DMS79 (cell line): Measurements from ENCODE around the gene C17orf50.
A peak's percentile ranks its signal among the peaks of the same experiment; 100 is the strongest.

ENCODE experiments used
- DNase-seq: peaks from one replicate; lab custom pipeline; 2025; lab: John Stamatoyannopoulos, UW

Gene C17orf50

DNA sequence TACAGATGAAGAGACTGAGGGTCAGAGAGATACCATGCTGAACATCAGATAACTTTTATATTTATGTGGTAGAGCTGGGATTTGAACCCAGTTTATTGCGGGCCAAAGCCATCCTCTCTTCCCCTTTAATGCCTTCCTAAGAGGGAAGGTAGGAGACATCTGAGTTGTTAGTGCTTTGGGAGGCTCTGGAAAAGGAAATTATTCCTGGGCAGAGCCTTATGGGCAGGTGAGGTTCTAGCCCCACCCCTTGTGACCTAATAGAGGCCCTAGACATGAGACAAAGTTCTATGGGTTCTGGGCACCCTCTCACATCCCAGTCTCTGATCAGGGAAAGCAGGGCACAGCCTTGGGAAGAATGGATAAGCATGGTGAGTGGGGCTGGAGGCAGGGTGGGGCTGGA, at the start of gene C17orf50:
TSS of gene C17orf50 (plus strand) at position 301 of the 400 bp plus-strand sequence. CDS start at position 356, 55 bp downstream.
- DNase-seq: no peak

DNA sequence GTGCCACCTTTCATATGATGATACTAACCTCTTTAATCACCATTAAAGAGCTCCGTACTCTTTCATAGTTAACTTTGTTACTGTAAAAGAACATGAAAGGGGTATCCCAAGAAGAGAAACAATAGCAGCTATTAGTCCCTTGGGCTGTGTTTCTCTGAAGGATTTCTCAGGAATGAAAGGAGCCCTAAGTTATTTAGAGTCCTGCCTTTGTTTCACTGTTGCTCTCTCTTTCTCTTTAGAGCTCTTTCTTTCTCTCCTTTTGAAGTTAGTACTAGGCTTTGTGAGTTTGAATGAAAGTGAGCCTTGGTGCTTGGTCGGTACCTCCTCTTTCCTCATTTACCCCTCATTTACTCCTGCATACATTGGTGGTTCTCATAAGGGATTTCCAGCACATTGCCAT, 49.7 kb upstream of the C17orf50 start:
- DNase-seq: no peak

DNA sequence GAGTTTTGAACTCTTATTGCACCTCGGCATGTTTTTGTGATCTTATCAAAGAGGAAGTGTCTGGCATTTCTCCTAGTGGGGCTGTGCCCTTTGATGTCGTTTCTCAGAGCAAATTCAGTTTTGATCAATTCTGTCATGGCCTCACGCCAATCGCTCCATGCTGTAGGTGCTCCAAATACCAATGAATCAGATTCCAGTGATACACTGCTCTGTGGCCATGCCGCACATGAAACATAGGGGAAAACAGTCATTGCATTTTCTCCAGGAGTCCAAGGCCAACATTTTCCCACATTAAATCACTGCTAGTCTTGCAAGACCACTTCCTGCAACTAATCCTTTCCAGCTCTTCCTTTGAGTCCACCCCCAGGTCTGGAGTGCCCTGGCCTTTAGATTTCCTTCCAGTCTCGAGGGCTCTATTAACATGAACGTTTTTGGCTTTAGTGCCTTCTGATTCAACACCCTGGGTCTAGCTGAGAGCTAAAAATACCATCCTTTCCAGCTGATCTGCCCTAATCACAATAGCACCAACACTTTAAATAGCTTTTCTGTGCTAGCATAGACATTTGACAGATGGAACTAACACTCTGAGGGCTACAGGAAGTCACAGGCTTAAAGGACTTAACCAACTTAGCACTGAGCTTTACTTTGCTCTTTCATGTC, 47.5 kb upstream of the C17orf50 start:
- DNase-seq: no peak

DNA sequence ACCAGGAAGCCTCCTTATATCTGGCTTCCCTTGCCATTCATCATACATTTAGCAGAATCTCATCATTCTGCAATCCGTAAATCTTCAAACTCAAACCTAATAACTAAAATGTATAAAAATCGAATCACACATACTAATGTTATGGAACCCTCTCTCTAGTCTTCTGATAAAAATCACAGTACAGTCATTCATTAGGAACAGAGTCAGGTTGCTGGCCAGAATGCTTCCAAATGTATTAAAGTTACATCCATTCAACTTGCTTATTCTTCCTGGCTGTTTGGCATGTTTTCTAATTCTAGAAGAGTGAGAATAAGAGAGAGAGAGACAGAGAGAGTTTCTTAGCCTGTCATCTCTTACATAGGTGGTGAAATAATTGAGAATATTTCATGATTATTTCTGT, 45.7 kb upstream of the C17orf50 start:
- DNase-seq: no peak

DNA sequence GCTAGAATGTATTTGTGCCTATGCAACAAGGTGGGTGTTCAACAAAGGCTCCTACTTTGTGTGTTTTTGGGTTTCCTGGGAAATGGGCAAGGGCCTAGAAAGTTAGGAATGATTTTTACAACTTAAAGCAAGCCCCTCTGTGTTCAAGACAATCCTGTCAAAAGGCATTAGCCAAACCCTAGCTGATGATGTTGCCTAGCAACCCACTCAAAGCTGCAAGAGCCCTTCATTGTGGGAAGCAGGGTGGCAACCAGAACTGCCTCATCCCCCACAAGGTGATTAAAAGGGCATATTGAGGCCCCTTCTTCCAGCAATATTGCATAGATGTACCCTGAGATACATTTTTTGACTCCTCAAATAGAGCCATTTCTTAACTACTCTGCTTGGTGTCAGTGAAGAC, 45.3 kb upstream of the C17orf50 start:
- DNase-seq: peak; percentile 23

DNA sequence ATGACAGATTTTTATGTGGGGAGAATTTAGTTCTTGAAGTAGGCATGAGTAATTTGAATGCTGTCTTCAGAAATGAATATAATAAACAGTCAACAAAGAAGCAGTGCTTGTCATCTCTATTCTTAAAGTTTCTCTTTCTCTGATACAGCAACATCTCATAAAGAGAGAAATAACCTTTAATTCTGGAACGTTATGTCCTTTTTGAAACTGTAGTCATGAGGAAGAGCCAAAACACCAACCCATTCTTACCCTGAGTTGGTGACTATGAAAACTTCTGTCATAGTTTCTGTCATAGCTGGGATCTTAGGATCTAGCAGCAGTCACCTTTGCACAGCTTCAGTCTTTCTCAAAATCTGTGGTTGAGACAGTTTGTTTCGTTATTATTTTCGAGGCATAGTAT, 44.5 kb upstream of the C17orf50 start:
- no peak for DNase-seq

DNA sequence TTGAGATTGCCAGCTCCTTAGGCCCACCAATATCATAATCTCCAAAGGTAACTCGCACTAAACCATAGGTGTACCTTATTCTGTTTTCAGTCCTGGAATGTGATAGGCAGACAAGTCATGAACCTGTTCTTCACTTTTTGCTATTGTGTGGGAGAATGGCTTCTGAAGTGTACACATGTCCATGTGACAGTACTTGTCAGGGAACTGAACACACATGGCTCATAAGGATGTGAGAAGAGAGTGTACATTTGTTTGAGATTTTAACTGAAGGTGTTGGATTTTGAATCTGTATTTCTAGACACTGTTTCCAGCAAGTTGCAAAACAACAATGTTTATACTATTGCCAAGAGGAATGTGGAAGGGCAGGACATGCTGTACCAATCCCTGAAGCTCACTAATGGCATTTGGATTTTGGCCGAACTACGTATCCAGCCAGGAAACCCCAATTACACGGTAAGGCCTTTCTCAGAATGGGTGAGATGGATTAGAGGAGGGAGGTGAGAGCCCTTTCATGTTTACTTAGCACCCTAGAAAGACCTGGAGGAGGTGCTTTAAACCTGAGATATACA, 43.7 kb upstream of the C17orf50 start:
- no peak for DNase-seq

DNA sequence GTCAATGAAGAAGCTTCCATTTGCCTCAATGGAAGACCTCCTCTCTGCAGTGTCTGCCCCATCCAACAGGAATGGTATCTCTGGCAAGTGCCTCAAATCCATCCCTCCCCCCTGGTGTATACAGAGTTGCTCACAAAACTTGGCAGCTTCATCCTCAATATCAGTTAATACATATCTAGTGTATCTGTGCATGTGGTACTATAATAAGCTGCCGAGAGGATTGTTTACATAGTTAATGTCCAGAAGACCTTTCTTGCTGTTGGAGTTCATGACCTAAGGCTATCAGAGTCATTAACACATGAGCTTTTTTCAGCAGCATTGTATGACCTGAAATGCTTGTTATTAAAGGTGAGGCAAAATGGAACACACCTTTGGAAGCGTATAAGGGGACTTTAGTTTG, 43.2 kb upstream of the C17orf50 start:
- no peak for DNase-seq

DNA sequence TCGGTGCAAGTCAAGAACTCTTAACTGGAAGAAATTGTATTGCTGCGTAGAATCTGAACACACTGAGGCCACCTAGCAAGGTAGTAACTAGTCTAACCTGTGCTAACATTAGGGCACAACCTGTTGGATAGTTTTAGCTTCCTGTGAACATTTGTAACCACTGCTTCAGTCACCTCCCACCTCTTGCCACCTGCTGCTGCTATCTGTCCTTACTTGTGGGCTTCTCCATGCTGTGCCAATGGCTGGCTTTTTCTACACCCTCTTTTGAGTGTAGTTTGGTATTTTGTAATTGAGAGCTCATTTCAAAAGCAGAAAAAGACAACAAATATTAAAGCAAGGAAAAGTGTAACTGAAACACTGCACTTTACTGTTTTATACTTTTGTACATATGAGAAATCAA, 37.0 kb upstream of the C17orf50 start:
- no peak for DNase-seq

DNA sequence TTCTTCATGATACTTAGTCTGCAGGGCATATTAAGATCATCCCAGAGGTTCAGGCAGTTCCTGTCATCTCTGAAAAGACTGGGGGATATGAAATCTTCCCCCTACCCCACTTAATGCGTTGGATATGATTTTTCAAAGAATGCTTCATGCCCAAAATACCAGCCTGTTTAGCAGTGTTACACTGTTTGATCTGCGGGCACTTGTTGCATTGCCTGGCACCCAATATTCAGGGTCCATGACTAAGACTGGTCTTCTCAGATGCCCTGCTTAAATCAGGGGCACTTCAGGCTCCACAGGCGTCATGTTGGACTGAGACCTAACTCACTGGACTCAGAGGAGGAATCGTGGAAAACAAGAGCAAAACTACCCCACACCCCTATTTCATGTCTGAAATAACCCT, 35.6 kb upstream of the C17orf50 start:
- no peak for DNase-seq

DNA sequence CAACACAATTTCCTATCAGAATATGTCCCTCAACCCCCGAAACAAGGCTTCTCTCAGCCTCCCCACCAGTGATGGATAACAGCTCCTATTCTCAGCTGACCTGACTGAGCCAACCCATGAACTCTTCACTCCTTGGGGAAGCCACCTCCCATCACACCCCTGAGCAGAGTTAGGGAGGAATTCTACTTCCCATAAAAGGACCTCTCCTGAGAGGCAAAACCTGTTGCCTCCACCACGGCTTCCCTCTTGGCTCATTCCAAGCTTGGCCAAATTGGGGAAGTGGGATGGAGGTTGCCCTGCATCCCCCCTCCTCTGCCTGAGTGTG, 34.9 kb upstream of the C17orf50 start:
- no peak for DNase-seq

DNA sequence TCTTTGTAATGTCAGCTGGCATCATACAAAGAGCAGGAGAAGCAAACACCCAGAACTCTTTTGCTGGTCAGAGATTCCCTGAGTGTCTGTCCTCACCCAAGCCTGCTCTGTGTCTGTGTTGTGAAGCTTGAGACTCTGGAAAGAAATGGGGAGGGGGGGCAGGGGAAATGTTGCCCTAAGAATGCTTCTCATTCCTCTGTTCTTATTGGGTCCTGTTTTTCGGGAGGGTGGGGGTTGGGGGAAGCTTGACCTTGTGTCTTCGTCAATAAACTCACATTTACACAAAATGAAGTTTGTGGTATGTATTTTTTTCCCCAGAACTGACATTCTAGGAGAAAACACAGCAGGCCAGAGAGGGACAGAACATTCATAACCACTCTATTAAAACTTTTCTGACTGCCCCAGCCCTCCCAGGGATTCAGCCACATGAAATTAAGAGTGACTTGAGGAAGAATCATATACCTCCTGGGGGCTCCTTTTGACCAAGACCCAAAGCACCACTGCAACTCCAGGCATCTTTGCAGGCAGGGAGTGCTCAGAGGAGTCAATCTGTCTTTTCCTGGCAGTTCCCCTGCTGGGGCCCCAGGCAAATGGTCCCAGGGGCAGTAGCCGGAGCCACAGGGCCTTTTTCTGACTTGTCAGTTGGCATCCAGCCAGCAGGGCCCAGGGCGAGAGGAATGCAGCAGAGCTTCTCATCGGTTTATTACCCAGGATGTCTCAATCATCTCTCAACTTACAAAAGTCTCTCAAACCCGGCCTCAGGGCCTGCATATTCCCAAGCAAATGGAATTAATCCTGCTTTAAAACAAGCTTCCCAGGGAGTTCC, 34.3 kb upstream of the C17orf50 start:
- DNase-seq: no peak

DNA sequence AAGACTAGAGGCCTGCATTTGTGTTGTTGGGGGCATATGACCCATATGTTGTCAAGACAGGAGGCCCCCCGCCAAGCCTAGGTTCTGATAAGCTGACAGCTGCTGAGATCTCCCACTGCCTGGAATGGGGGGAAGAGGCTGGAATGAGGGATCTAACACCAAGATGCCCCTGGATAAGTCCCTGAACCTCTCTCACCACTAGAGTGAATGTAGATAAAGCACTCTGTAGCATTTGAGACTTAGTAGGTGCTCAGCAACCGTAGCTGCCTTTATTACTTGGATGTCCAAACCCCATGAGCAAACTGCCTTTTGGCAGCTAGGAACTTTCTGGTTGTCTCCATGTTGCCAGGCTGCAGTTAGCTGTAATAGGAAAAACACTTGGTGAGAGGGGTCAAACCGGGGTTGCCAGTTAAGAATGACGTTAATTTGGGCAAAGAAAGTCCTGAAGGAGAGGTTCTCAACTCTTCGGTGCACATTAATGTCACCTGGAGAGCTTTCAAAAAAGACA, 33.7 kb upstream of the C17orf50 start:
- DNase-seq: peak; percentile 86

DNA sequence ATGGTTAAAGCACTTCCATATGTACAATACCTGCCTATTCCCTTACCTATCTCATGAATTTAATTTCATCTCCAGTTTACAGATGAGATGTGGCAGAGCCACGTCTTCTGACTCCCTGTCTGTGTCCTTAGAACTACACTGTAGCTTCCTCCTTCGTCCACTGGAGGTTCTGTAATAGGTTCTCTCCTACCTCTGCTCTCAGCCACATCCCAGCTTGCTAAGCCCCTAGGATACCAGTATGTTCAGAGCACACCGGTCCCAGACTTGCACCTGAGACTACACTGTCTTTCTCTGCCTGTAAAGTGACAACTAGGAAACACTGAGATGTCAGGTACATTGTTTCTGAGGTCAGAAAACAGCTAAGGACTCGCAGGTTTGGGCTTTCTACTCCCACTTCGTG, 33.1 kb upstream of the C17orf50 start:
- DNase-seq: peak; percentile 53

DNA sequence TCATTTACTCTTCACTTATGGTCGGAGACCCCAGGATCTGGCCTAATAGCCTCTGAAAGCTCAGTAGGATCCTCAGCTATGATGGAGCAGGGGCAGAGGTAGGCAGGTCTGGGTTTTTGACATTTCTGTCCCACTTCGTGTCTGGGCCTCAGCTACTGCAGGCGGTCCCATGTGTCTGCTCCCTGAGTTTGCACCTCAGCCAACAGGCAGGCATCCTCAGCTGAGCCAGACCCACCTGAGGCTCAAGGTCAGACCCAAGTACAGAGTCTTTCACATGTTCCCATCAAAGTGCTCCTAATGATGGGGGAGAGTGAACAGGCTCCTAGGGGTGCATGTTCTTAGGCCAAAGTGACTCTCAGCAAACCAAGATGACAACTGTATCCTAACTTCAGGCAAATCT, 32.1 kb upstream of the C17orf50 start:
- no peak for DNase-seq

DNA sequence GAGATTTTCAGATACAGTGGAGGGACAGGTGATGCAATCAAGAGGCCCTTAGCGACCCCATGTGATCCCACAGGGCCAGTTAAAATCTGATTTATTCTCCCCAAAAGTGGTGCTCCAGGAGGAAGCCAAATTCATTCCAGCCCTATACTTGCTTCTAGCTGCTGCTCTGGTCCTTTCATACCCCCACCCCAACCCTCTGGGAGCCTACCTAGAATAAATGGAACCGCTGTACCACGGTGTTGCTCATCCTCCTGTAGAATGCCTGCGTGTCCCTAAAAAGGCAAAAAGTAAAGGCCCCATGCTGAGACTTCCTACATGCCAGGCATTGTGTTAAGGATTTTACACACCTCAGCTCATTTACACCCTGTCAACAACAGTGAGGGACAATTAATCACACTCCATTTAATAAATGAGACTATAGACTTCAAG, 31.3 kb upstream of the C17orf50 start:
- no peak for DNase-seq

DNA sequence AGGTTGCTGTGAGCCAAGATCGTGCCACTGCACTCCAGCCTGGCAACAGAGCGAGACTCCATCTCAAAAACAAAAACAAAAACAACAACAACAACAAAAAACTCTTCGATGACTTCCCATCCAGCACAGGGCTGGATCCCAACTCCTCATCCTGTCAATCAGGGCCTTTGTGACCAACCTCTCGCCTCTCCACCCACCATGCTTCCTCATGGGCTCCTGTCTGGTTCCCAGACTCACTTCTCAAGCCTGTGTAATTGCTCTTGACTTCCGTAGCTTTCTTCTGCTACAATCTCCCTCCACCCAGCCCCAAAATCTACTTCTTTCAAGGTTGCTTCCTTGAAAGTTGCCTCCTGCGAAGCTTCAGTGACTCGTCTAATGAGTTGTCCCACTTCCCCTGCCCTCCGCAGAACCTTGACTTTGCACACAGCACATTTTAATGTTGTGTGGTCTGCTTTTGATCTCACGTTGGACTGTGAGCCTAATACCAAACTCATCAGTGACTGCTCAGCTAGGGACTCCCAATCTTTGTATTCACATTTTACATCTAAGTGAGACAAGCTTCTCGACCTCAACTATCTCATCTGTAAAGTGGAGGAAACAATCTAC, 30.2 kb upstream of the C17orf50 start:
- no peak for DNase-seq

DNA sequence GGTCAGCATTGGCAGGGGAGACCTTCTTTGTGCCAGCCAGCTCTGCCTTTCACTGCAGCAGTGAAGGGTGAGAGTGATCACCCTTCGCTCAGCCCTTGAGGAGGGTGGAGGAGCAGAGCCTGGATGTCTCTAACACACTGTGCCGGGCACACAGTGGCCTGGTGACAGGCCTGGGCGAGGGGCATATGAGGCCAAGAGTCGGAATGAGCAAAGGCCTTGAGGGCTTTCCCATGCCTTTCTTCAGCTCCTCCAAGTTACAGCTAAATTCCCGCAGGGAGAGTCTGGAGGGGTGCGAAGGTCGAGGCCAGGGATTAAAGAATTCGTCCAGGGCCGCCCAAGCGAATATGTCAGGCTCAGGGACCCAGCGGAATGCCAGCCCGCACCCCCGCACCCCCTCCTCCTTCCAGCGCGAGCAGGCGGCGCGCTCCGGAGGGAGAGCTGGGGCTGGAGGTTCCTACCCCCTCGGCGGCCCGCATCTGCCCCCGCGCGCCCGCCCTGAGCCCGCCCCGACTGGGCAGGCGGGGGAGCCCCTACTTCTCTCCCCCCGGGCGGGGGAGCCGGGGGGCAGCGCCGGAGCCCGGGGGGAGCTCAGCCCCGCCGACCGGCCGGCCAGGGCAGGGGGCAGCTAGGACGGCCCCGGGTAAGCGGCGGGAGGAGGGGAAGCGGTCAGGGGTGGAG, 29.3 kb upstream of the C17orf50 start, which contains the start of gene RASL10B:
TSS of gene RASL10B (plus strand) at position 401 of the 678 bp plus-strand sequence. CDS start 3,546 bp downstream, outside the sequence.
- DNase-seq: no peak

DNA sequence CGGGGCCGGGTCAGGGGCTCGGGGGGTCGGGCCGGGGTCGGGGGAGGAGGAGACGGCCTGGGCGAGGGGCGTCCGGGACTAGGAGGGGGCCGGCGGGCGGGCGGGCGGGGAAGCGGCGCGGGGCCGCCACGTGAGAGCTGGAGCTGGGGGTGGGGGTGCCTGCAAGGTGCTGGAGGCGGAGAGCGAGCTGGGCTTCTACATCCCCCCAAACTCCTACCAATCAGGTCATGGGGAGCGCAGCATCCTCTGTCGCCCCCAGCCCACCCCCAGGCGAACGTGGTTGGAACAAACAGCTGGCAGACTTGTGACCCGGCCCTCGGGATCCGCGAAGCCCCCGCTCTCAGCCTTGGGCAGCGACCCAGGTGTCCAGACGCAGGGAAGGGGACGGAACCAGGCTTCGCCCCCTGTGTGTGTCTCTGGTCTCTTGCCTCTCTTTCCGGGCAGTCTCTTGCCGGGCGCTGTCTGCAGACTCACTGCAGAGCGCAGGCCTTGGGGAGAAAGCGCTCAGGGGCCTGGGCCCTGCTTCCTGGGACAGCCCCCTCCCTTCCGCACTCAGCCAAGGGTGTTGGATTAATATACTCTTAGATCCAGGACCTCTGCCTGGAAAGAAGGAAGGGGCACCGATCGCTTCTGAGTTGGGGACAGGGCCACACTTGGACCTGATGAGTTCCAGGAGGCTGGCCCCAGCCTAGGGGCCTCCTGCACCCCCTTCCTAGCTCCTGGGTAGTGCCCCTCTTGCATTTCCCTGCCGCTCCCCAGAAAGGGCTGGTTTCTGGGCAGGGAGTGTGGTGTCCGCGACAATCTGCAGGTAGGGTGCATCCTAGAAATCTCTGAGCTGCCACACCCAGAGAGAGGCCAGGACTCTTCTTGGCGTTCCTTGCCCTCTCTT, 28.5 kb upstream of the C17orf50 start:
- DNase-seq: no peak

DNA sequence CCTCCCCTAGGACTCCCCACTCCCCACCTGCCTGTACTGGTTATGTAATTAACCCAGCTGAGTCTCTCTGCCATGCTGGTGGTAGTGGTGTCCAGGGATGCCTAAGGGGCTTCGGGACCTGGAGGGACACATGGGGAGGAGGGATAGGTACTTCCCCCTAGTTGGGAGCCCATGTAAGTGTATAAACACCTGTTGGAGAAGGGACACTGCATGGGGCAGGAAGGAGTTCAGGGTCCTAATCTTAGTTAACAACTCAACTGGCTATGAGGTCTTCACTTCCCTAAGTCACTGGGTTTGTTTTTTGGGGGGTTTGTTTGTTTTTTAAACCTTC, 27.9 kb upstream of the C17orf50 start:
- no peak for DNase-seq

DNA sequence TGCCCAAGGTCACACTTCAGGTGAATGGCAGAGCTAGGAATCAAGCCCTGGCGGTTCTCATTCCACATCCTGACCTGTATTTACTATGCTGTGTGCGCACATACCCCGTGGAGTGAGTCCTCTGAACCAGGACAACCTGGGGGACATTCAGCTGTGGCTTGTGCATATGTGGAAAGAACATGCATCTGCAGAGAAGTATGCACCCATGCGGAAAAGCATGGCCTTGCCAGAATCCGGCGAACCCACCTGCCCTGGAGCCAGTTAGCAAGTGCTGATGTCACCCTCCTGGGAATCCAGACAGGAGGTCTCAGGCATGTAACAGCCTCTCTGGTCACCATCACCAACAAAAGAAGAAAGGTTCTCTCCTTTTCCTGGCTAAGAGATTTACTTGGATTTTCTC, 27.3 kb upstream of the C17orf50 start:
- DNase-seq: no peak
